SK-N-SH treated with all-trans-retinoic acid at 6 μM for 48 hours (cell line): ENCODE results near the gene TOX2.

ENCODE experiments used
- ARNTL ChIP-seq: fragments of 450-650 bp; formaldehyde crosslinking; IDR thresholded peaks from 2 replicates; pipeline ENCODE4 v1.5.0; 2020; ENCODE audit warnings: low read depth, mild to moderate bottlenecking, moderate library complexity, borderline replicate concordance
- BACH2 ChIP-seq: fragments of 250-450 bp; sonication (Bioruptor Pico); IDR thresholded peaks from 2 replicates; pipeline ENCODE4 v1.9.0; 2021; ENCODE audit warnings: mild to moderate bottlenecking, borderline replicate concordance
- CREB5 ChIP-seq: fragments of 250-450 bp; sonication (Bioruptor Pico); IDR thresholded peaks from 2 replicates; pipeline ENCODE4 v1.5.1; 2020; ENCODE audit warnings: low read depth, mild to moderate bottlenecking, moderate library complexity
- CSDC2 ChIP-seq: fragments of 250-450 bp; sonication (Bioruptor Pico); IDR thresholded peaks from 2 replicates; pipeline ENCODE4 v1.5.0; 2020; ENCODE audit warnings: mild to moderate bottlenecking, moderate library complexity
- OSR1 ChIP-seq: fragments of 250-450 bp; sonication (Bioruptor Pico); IDR thresholded peaks from 2 replicates; pipeline ENCODE4 v1.8.0; 2022; ENCODE audit warnings: moderate library complexity, mild to moderate bottlenecking, inconsistent platforms
- PATZ1 ChIP-seq: fragments of 250-450 bp; sonication (Bioruptor Pico); IDR thresholded peaks from 2 replicates; pipeline ENCODE4 v1.8.0; 2020; ENCODE audit warnings: mild to moderate bottlenecking, moderate library complexity, borderline replicate concordance
- RARB ChIP-seq: fragments of 250-450 bp; sonication (Bioruptor Pico); IDR thresholded peaks from 2 replicates; pipeline ENCODE4 v1.8.0; 2021; ENCODE audit warnings: mild to moderate bottlenecking, moderate library complexity
- SNAI2 ChIP-seq: fragments of 250-450 bp; sonication (Bioruptor Pico); IDR thresholded peaks from 2 replicates; pipeline ENCODE4 v1.5.0; 2020; ENCODE audit warnings: mild to moderate bottlenecking, moderate library complexity
- TCF4 ChIP-seq: fragments of 250-450 bp; sonication (Bioruptor Pico); IDR thresholded peaks from 2 replicates; pipeline ENCODE4 v1.8.0; 2021; ENCODE audit warnings: mild to moderate bottlenecking, moderate library complexity, borderline replicate concordance
- ZFP3 ChIP-seq: fragments of 250-450 bp; sonication (Bioruptor Pico); IDR thresholded peaks from 2 replicates; pipeline ENCODE4 v1.5.0; 2020; ENCODE audit warnings: mild to moderate bottlenecking, moderate library complexity
- ZFP30 ChIP-seq: fragments of 450-650 bp; formaldehyde crosslinking; IDR thresholded peaks from 2 replicates; pipeline ENCODE4 v1.5.0; 2022; ENCODE audit warnings: mild to moderate bottlenecking, moderate library complexity
- ZNF565 ChIP-seq: fragments of 450-650 bp; formaldehyde crosslinking; conservative IDR thresholded peaks from 2 replicates; pipeline ENCODE4 v1.5.0; 2020; ENCODE audit warnings: low read depth, mild to moderate bottlenecking, moderate library complexity
- ZNF8 ChIP-seq: fragments of 450-650 bp; formaldehyde crosslinking; IDR thresholded peaks from 2 replicates; pipeline ENCODE4 v1.5.0; 2020; ENCODE audit warnings: mild to moderate bottlenecking, moderate library complexity

DNA sequence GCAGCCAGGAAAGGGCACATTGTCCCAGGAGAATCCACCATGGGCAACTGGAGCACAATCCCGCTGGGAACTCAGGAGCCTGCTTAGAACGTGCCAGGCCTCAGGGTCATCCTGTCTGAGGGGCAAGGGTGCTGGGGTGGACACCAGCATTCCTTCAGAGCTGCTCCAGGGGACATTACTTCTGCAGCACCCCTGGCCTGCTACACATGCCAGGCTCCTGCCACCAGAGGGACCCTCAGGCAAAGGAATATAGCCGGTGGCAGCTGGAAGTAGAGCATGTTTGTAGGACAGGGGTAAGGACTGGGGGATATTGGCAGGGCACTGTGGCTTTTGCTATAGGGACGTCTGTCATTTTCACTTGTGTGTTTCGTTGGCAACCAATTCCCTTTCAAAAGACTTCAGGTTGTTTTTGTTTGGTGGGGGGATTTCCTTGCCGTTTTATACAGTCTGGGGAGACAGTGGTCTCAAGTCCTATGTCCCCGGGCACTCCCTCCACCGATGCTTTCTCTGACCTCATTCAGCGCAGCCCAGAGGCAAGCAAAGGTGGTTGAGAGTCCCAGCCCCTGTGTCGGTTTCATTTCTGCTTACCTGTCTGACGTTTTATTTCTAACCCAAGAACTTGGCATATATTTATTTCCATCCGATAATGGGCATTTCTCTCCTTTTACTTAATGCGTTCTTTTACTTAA is 141.5 kb downstream of the TOX2 start:
- no peak for TF ChIP-seq SNAI2 (CRISPR knock-in tag)
- TF ChIP-seq BACH2 (CRISPR knock-in tag), result no peak
- TF ChIP-seq CSDC2, result no peak
- TF ChIP-seq CREB5 (CRISPR knock-in tag), result no peak
- no peak for TF ChIP-seq ZFP3
- no peak for TF ChIP-seq ZNF8
- no peak for TF ChIP-seq TCF4
- no peak for TF ChIP-seq PATZ1 (CRISPR knock-in tag)
- no peak for TF ChIP-seq ARNTL (CRISPR knock-in tag)
- no peak for TF ChIP-seq ZNF565 (CRISPR knock-in tag)
- TF ChIP-seq ZFP30 (CRISPR knock-in tag), result no peak
- TF ChIP-seq OSR1 (CRISPR knock-in tag), result no peak
- TF ChIP-seq RARB, result no peak
